Skin epidermis (tissue), 12 donors: ENCODE results near the gene ZBTB2.
"Not testable (repeated sequence)": the region's sequence is repeated elsewhere in the genome, so short reads cannot be mapped to it uniquely, and the experiment has no call there.

ENCODE experiments used
- H3K27ac ChIP-seq, 21 experiments: fragments of 200-600 bp; sonication (generic) in 11 of 21; one replicate each; pipeline ENCODE4 v1.5.0; 2020; ENCODE audit warnings: mild to moderate bottlenecking in 3 of 21, inconsistent platforms in 2 of 21, moderate library complexity in 2 of 21
- H3K4me3 ChIP-seq, 7 experiments: fragments of 200-600 bp; sonication (generic) in 2 of 7; one replicate each; pipeline ENCODE4 v1.5.0; 2020; ENCODE audit warnings: inconsistent platforms in 2 of 7, mild to moderate bottlenecking in 2 of 7, moderate library complexity in 1 of 7

Gene ZBTB2

GRCh38 chr6:151408858-151409257 lies 17.5 kb upstream of the ZBTB2 start:
- H3K4me3 ChIP-seq: no peak overlapping the region

DNA sequence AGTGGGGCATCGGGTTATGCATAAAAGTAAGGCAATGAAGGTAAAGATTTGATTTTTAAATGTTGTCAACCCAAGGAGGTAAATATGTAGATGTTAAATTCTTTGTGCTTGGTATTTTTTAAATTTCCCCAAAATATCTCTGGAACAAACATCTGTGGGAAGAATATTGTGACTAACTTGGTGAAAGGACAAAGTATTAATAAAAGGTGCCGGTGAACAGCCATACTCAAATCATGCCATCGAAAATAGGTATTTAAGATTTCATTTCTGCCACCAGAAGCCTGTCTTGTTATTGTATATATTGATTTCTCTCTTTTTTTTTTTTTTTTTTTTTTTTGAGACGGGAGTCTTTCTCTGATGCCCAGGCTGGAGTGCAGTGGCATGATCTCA lies 12.6 kb upstream of the ZBTB2 start:
- Histone ChIP-seq H3K4me3 (no peak overlapping the region), H3K27ac (no peak overlapping the region)

More at GRCh38 chr6:151408858-151409257, 17.5 kb upstream of the ZBTB2 start:
- H3K27ac ChIP-seq: no peak overlapping the region

- Histone ChIP-seq H3K27ac (no peak overlapping the region), H3K4me3 (no peak overlapping the region)
These were observed 10.9 kb upstream of the ZBTB2 start for GRCh38 chr6:151402228-151402627.

DNA sequence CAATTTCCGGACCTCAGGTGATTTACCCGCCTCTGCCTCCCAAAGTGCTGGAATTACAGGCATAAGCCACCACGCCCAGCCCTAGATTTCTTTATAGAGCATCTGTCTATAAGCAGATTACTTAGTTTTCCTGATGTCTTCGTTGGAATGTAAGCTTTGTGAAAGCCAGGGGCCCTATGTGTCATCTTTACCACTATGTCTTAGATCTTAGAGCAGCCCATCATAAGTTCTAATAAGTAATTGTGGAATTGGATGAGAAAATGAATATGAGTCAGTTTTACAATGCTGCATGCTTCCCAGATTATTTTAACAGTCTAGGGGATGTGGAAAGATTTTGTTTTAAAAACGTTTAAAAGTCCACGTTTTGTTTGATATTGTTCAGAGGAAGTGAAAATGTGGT lies 9.1 kb upstream of the ZBTB2 start:
- no peak overlapping the region for H3K4me3 ChIP-seq
- peak overlapping the region in 1 of 21 experiments; percentile 3 for H3K27ac ChIP-seq

GRCh38 chr6:151399679-151400078 lies 8.3 kb upstream of the ZBTB2 start:
- no peak overlapping the region for H3K27ac ChIP-seq
- H3K4me3 ChIP-seq: no peak overlapping the region

- H3K4me3 ChIP-seq: no peak overlapping the region
- H3K27ac ChIP-seq: peak overlapping the region in 9 of 21 experiments; percentile 2 to 100 (median 28)
These were observed 2.1 kb upstream of the ZBTB2 start for GRCh38 chr6:151393410-151393809.

- Histone ChIP-seq H3K27ac (peak overlapping the region in 17 of 21 experiments; percentile 60 to 100 (median 99)), H3K4me3 (peak overlapping the region; percentile 66 to 99 (median 90))
These were observed 1.1 kb upstream of the ZBTB2 start for GRCh38 chr6:151392427-151392826.

DNA sequence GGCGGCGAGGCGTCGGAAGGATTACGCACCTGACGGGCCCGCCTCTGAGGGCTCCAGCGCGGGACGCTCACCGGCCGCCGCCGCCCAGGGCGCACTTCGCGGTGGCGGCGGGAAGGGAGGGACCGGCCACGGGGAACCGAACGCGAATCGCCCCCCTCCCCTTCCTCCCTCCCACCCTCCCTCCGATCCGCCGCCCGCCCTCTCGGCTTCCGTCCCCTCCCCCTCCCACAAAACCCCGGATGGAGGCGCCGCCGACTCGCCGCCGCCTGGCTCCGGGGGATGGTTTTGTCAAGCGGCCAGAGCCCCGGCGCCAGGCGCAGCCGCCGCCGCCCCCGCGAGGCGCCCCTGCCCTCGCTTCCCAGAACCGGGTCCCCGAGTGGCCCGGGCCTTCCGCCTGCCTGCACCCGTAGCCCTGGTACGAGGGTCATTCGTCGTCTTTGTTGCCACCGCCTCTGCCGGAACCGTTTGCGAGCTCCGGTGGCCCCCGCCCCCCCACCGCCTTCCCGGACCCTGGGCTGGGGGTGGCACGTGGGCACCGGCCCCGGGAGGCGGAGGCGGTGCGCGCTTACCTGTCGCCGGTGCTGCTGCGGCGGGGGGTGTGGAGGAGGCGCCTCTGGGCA lies 398 bp downstream of the ZBTB2 start:
- peak overlapping the region; percentile 66 to 99 (median 90) for H3K4me3 ChIP-seq
- peak overlapping the region; percentile 90 to 100 (median 98) for H3K27ac ChIP-seq

DNA sequence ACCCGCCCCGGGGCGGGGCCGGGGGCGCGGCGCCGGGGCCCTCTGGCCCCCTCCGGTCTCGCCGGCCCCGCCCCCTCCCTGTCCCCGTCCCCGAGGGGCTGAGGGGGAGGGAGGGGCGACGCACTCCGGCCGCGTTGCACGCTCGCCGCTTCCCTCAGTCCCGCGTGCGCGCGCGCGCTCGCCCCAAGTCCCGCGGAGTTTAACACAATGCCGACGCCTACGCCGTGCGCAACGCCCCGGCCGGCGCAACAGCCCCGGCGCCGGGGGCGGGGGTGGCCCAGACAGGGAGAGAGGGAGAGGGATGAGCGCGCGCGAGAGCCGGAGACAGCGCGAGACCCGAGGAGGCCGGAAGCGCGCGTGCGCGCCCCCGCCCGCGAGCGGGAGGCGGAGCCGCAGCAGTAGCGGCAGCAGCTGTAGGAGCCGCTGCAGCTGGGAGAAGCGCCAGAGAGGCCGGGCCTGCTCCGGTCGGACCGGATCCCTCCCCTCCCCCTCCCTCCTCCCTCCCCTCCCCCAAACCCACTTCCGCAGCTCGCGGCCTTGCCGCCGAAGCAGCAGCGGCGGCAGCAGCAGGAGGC lies 996 bp downstream of the ZBTB2 start:
- Histone ChIP-seq H3K27ac (peak overlapping the region; percentile 90 to 100 (median 98)), H3K4me3 (peak overlapping the region; percentile 66 to 99 (median 90))

GRCh38 chr6:151389618-151390275 lies 1.6 kb downstream of the ZBTB2 start:
- peak overlapping the region; percentile 66 to 99 (median 88) for H3K4me3 ChIP-seq

DNA sequence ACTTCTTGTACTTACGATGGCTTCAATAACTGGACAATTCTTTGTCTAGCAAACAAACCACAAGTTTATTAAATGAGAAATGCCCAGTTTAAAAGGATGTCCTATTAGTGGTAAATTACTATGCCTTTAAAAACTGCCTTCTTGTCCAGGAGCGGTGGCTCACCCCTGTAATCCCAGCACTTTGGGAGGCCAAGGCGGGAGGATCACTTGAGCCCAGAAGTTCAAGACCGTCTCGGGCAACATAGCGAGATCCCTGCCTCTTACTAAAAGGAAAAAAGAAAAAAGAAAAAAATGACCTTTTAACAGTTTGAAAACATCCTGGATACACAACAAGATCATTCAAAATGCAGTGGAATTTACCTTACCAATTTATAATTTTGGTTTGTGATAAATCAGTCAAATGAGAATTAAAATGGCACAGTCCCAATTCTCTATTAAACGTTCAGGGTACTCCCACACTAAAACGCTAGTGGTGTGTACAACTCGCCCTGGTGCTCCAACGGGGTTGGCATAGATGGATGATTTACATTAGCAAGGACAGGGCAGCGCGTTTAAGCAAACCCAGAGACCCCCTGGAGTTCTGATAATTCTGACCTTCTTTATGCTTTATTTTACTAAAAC lies 2.3 kb downstream of the ZBTB2 start:
- peak overlapping the region; percentile 23 to 100 (median 98) for H3K27ac ChIP-seq
- H3K4me3 ChIP-seq: peak overlapping the region; percentile 66 to 99 (median 88)

More at GRCh38 chr6:151389618-151390275, 1.6 kb downstream of the ZBTB2 start:
- H3K27ac ChIP-seq: peak overlapping the region; percentile 75 to 100 (median 98)

GRCh38 chr6:151388236-151388635 lies 3.1 kb downstream of the ZBTB2 start:
- H3K27ac ChIP-seq: peak overlapping the region in 11 of 21 experiments; percentile 5 to 100 (median 99)
- no peak overlapping the region for H3K4me3 ChIP-seq

- Histone ChIP-seq H3K27ac (peak overlapping the region in 5 of 21 experiments; percentile 7 to 99 (median 47)), H3K4me3 (no peak overlapping the region)
These were observed 4.0 kb downstream of the ZBTB2 start for GRCh38 chr6:151387175-151387970.

DNA sequence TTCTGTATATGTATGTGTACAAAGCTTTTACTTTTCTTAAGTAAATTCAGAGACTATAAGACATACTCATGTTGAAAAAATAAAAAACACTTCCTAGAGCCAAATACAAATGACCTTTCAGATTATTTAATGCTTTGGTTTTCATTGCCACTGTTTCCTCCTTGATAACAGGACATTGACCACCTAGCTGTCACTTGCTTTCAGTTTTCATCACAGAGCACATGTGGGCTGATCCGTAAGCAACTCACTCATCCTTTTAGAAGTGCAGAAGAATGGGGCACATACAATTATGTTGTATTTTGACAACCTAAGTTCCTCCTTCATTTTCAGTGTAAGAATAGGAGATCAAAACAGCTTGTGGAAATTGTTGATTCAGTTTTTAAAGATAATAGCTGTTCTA lies 6.2 kb downstream of the ZBTB2 start:
- Histone ChIP-seq H3K4me3 (no peak overlapping the region), H3K27ac (peak overlapping the region in 3 of 21 experiments; percentile 26 to 59 (median 28))

- Histone ChIP-seq H3K4me3 (no peak overlapping the region), H3K27ac (no peak overlapping the region)
These were observed 7.2 kb downstream of the ZBTB2 start for GRCh38 chr6:151384151-151384550.

- not testable (repeated sequence) for H3K4me3 ChIP-seq, H3K27ac ChIP-seq
These were observed 8.7 kb downstream of the ZBTB2 start for GRCh38 chr6:151382631-151383030.

- no peak overlapping the region for H3K27ac ChIP-seq
- H3K4me3 ChIP-seq: no peak overlapping the region
These were observed 9.6 kb downstream of the ZBTB2 start for GRCh38 chr6:151381722-151382121.

DNA sequence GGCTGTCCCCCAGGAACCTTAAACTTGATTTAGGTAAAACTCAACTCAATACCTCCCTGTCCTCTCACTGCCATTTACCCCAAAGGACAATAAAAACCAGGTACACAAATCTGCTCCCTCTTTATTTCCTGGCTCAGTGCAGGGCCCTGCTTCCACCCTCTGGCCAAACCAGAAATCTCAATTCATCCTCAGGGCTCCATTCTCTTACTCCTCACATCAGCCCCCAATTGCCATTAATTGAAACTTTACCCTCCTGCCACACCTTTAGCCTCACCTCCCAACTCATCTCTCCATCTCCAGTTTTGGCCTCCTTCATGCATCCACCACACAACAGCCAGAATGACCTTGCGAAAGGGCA lies 10.5 kb downstream of the ZBTB2 start:
- Histone ChIP-seq H3K4me3 (peak overlapping the region in 1 of 7 experiments; percentile 1), H3K27ac (peak overlapping the region in 19 of 21 experiments; percentile 54 to 94 (median 78))
